NCI-H345 treated with DMSO at 0.1 percent for 48 hours (cell line): ENCODE data around the gene SYNPO.
A peak's percentile ranks its signal among the peaks of the same experiment; 100 is the strongest.

Experiments
- DNase-seq: peaks from one replicate; lab custom pipeline; 2025; ENCODE audit not compliant: unreplicated experiment; lab: John Stamatoyannopoulos, UW

Gene SYNPO

DNA sequence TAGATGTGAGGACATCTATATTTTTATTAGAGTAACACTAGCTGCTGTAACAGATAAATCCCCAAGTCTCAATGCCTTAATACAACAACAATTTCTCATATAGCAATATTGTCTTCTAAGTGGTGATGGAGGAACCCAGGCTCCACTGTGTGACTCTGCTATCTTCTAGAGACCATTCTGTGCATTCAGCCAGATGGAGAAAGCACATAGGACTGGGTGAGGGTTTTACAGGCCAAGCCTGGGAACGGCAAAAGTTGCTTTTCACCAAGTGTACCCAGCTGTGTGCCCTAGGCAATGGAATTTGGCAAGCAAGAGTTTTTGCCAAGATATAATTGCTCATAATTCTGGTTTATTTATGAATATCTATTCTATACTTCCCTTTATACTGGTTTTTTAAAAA lies 48.7 kb downstream of the SYNPO start:
- no peak for DNase-seq

DNA sequence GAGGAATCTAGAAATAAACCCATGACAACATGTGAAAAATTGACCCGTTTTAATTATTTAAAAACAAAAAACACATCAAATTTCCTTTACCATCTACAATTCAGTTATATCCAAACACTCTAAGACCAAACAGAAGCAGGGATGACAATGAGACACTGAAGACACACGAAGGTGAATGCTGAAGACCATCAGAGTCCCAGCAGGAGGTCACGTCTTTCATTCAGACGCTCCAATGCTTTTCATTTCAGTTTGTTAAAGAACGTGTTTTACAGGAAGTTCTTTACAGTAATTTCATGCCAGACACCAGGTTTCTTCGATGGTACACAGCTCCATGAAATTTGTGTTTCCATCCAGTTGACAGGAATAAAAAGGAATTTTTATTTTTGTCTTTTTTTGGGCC lies 50.3 kb downstream of the SYNPO start:
- DNase-seq = no peak

DNA sequence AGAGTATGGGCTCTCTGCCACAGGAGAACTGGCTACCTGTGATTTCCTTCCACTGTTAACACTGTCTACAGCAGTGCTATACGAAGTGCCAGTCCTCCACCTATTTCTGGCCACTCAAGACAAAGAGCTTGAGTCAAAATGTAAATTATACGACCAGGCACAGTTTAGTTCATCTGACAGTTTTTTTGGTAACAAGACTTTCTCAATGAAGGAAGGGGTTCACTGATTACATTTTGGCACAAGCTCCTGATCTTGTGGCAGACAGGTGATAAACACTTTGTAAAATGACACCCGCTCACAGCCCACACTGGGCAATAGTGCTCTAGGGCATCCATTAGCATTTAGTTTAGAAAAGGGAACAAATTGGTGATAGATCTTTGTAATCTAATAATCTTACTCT lies 51.8 kb downstream of the SYNPO start:
- no peak for DNase-seq

DNA sequence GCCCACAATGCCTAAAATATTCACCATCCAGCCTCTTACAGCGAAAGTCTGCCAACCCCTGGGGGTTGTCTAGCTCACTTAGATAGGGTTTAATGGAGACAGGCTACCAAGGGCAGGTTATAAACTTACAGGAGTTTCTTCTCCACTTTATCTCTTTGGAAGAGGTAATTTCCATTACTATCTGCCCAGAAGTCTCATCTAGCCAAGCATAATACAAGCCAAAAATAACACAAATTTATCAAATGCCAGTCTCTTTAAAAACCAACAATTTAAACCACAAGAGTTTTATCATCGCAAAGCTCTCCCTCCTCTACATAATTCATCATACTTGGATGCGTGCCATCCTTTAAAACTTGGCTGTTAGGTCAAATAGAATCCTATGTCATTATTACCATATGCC lies 54.2 kb downstream of the SYNPO start:
- DNase-seq = no peak

DNA sequence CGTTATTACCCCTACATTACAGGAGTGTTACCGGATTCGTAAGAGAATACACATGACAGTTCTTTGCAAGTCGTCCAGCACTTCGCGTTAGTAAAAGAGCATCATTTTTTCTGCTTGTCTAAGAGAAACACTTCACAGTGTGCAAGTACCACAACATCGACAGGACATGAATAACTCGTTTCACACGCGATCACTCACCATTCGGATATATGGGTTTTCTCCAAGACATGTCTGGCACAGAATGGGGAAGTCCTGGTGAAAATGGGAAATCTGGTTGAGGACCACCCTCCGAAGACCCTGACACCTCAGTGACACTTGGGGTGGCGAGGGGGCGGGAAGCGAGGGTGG lies 59.8 kb downstream of the SYNPO start:
- no peak for DNase-seq

DNA sequence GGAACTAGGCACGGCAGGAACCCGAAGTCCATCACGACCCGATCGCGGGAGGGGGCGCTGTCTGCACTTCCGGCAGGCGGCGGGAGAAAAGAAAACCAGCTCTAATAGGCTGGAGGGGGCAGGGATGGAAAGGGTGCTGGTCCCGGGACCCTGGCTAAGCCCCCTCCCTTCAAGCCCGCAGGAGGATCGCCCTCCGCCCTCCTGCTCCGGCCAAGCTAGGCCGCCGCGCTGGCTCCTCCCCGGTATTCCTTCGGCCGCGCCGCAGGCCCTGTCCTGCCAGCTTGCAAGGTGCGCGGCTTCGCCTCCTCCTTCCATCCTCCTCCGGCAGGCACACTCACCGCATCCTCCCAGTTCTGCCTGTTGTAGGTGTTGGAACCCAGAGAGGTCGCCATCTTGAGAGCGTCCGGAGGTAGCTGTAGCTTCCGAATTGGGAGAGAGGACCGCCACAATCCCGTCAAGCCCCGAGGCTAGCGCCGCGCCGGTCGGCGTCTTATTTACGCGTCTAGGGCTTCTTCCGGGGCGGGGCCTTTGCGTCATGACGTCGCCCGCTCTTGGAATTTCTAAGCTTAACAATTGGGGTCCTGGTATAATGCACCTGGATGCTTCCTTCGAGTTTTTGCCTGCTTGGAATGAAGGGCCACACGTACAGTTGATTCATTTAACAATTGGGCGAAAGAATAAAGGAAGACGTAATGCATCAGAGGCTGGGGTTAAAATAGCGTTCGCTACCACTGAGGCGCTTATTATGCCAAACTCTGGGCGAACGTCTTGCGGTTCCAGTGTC lies 60.3 kb downstream of the SYNPO start, which contains the start of gene RBM22:
Gene RBM22 (minus strand): TSS at position 469 of the 784 bp plus-strand sequence. CDS start 77 bp downstream, at position 392.
- DNase-seq = peak; percentile 90

DNA sequence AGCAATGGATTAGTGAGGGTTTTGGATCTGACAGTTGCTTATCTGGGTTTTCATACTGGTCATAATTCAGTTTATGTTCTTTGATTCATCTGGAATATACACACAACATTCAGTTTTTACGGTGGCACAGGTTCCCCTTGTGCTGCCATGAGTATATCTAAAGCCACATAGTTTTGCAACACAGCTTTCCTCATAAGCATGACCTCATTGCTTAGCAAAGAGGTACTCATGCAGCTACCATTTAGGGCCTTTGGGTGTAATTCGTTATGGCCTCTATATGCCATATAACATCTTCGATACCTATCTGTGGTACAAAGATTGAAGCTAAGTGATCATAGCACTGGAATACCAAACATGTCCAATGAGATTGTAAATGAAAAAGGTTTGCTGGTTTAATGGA lies 63.3 kb downstream of the SYNPO start:
- no peak for DNase-seq

DNA sequence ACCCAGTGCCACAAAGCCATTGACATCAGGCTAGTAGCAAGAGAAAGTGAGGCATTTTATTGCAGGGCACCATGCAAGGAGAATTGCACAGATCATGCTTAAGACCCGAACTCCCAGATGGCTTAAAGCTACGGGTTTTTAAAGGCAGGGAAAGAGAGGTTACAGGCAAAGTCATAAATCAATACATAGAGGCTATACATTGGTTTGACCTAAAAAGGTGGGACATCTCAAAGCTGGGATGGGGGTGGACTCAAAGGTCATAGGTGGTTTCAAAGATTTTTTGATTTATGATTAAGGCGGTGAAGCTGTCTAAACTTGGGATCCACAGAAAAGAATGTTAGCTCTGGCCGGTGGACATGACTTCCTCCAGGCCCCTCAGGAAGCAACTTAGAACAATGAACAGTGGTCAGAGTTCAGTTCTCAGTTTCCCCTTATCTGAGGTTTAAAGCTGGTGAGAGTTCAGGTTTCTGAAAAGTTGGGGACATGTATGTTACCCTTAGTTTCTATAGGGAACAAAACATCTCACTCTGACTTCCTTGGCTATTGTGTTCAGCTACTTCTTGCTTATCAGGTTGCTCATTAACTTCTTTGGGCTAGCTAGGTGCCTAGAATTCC lies 66.4 kb downstream of the SYNPO start:
- DNase-seq = no peak
